A204.1 (cell line): ENCODE data around the gene PSKH1.
"Not testable (repeated sequence)": the region's sequence is repeated elsewhere in the genome, so short reads cannot be mapped to it uniquely, and the experiment has no call there.

Source experiments
- FAIRE-seq: peaks from 2 replicates; lab custom pipeline; 2012; peaks lifted over from hg19 to GRCh38; lab: Jason Lieb, UNC

The PSKH1 gene

GRCh38 chr16:67892899-67893742 is at the start of gene PSKH1:
Gene PSKH1 (plus strand): TSS chr16:67893254. CDS start chr16:67908750, 15,496 bp downstream.
- FAIRE-seq: no peak

GRCh38 chr16:67843343-67843765 is 49.7 kb upstream of the PSKH1 start:
- no peak for FAIRE-seq

- FAIRE-seq: no peak
Measured at GRCh38 chr16:67844497-67844896, 48.6 kb upstream of the PSKH1 start.

GRCh38 chr16:67845291-67846062 is 47.6 kb upstream of the PSKH1 start:
- no peak for FAIRE-seq

- no peak for FAIRE-seq
Measured at GRCh38 chr16:67846063-67846319, 47.1 kb upstream of the PSKH1 start.

GRCh38 chr16:67846320-67847063 is 46.6 kb upstream of the PSKH1 start, which contains the start of gene NUTF2:
Gene NUTF2 (plus strand): TSS chr16:67846933. CDS start chr16:67865131, 18,198 bp downstream.
- peak; percentile 65 for FAIRE-seq

- no peak for FAIRE-seq
Measured at GRCh38 chr16:67847064-67847861, 45.8 kb upstream of the PSKH1 start, which contains the start of gene CENPT. Gene CENPT (minus strand): TSS chr16:67847693. CDS start chr16:67833859, 13,834 bp downstream.

GRCh38 chr16:67848118-67848517 is 44.9 kb upstream of the PSKH1 start:
- no peak for FAIRE-seq

GRCh38 chr16:67853670-67854069 is 39.4 kb upstream of the PSKH1 start:
- FAIRE-seq: no peak

GRCh38 chr16:67855789-67856188 is 37.3 kb upstream of the PSKH1 start:
- no peak for FAIRE-seq

GRCh38 chr16:67856927-67857546 is 36.0 kb upstream of the PSKH1 start:
- FAIRE-seq: no peak

- no peak for FAIRE-seq
Measured at GRCh38 chr16:67857547-67858233, 35.4 kb upstream of the PSKH1 start.

GRCh38 chr16:67858500-67858899 is 34.6 kb upstream of the PSKH1 start:
- no peak for FAIRE-seq

- FAIRE-seq: no peak
Measured at GRCh38 chr16:67860589-67861398, 32.3 kb upstream of the PSKH1 start.

GRCh38 chr16:67861877-67862276 is 31.2 kb upstream of the PSKH1 start:
- FAIRE-seq: no peak

- no peak for FAIRE-seq
Measured at GRCh38 chr16:67862623-67863583, 30.2 kb upstream of the PSKH1 start.

GRCh38 chr16:67864044-67864443 is 29.0 kb upstream of the PSKH1 start:
- not testable (repeated sequence) for FAIRE-seq

- FAIRE-seq: no peak
Measured at GRCh38 chr16:67864594-67864993, 28.5 kb upstream of the PSKH1 start.

GRCh38 chr16:67865318-67865717 is 27.7 kb upstream of the PSKH1 start:
- FAIRE-seq: no peak
